ENCODE results near the gene ATG7.

The ATG7 gene

GRCh38 chr3:11273891-11274291 is 1.7 kb downstream of the ATG7 start:
- Mint-ChIP-seq H3K4me1 (ENCODE audit: low read depth) (peaks cover 54% of the 10 kb centered on the region), H3K36me3 (ENCODE audit: low read depth) (peaks cover 45% of the 10 kb centered on the region), H3K27me3 (ENCODE audit: low read depth) (no peaks in the 10 kb centered on the region), H3K27ac (peak overlapping the region; percentile 95), H3K4me3 (peak overlapping the region; percentile 92), H3K9me3 (peaks cover 13% of the 10 kb centered on the region)
- DNase-seq (ENCODE audit: low spot score): no peak

- Mint-ChIP-seq H3K4me1 (ENCODE audit: low read depth) (peaks cover 54% of the 10 kb centered on the region), H3K27ac (peak overlapping the region; percentile 74)
These were observed 2.5 kb downstream of the ATG7 start for GRCh38 chr3:11274566-11275142.

GRCh38 chr3:11275926-11276325 is 3.7 kb downstream of the ATG7 start:
- peaks cover 13% of the 10 kb centered on the region for H3K9me3 Mint-ChIP-seq
- no peak for DNase-seq (ENCODE audit: low spot score)
- no peaks in the 10 kb centered on the region for H3K27me3 Mint-ChIP-seq (ENCODE audit: low read depth)
- H3K4me1 Mint-ChIP-seq (ENCODE audit: low read depth): peaks cover 50% of the 10 kb centered on the region
- peaks cover 53% of the 10 kb centered on the region for H3K36me3 Mint-ChIP-seq (ENCODE audit: low read depth)
- H3K4me3 Mint-ChIP-seq: no peak overlapping the region
- H3K27ac Mint-ChIP-seq: no peak overlapping the region

More at GRCh38 chr3:11274566-11275142, 2.5 kb downstream of the ATG7 start:
- Mint-ChIP-seq H3K27me3 (ENCODE audit: low read depth) (no peaks in the 10 kb centered on the region), H3K9me3 (peaks cover 13% of the 10 kb centered on the region), H3K36me3 (ENCODE audit: low read depth) (peaks cover 47% of the 10 kb centered on the region), H3K4me3 (peak overlapping the region; percentile 48)
- DNase-seq (ENCODE audit: low spot score): no peak

GRCh38 chr3:11276901-11277300 is 4.7 kb downstream of the ATG7 start:
- Mint-ChIP-seq H3K9me3 (peaks cover 13% of the 10 kb centered on the region), H3K36me3 (ENCODE audit: low read depth) (peaks cover 56% of the 10 kb centered on the region), H3K4me3 (no peak overlapping the region), H3K27ac (no peak overlapping the region), H3K27me3 (ENCODE audit: low read depth) (no peaks in the 10 kb centered on the region), H3K4me1 (ENCODE audit: low read depth) (peaks cover 47% of the 10 kb centered on the region)
- DNase-seq (ENCODE audit: low spot score): no peak

- Mint-ChIP-seq H3K4me1 (ENCODE audit: low read depth) (peaks cover 14% of the 10 kb centered on the region), H3K27ac (peak overlapping the region; percentile 23), H3K4me3 (no peak overlapping the region), H3K36me3 (ENCODE audit: low read depth) (peaks cover 41% of the 10 kb centered on the region), H3K9me3 (no peaks in the 10 kb centered on the region), H3K27me3 (ENCODE audit: low read depth) (no peaks in the 10 kb centered on the region)
- no peak for DNase-seq (ENCODE audit: low spot score)
These were observed 10.3 kb downstream of the ATG7 start for GRCh38 chr3:11282250-11283138.

GRCh38 chr3:11283139-11283475 is 10.9 kb downstream of the ATG7 start:
- Mint-ChIP-seq H3K27me3 (ENCODE audit: low read depth) (no peaks in the 10 kb centered on the region), H3K27ac (no peak overlapping the region), H3K4me3 (no peak overlapping the region), H3K4me1 (ENCODE audit: low read depth) (peaks cover 18% of the 10 kb centered on the region), H3K9me3 (no peaks in the 10 kb centered on the region), H3K36me3 (ENCODE audit: low read depth) (peaks cover 37% of the 10 kb centered on the region)
- DNase-seq (ENCODE audit: low spot score): no peak

- DNase-seq (ENCODE audit: low spot score): no peak
- no peak overlapping the region for H3K27ac Mint-ChIP-seq
- H3K36me3 Mint-ChIP-seq (ENCODE audit: low read depth): peaks cover 32% of the 10 kb centered on the region
- no peak overlapping the region for H3K4me3 Mint-ChIP-seq
- no peaks in the 10 kb centered on the region for H3K9me3 Mint-ChIP-seq
- H3K27me3 Mint-ChIP-seq (ENCODE audit: low read depth): no peaks in the 10 kb centered on the region
- peaks cover 20% of the 10 kb centered on the region for H3K4me1 Mint-ChIP-seq (ENCODE audit: low read depth)
These were observed 11.8 kb downstream of the ATG7 start for GRCh38 chr3:11284011-11284410.

- Mint-ChIP-seq H3K4me1 (ENCODE audit: low read depth) (peaks cover 32% of the 10 kb centered on the region), H3K4me3 (no peak overlapping the region), H3K27me3 (ENCODE audit: low read depth) (no peaks in the 10 kb centered on the region), H3K9me3 (no peaks in the 10 kb centered on the region), H3K27ac (no peak overlapping the region), H3K36me3 (ENCODE audit: low read depth) (peaks cover 35% of the 10 kb centered on the region)
- DNase-seq (ENCODE audit: low spot score): no peak
These were observed 13.3 kb downstream of the ATG7 start for GRCh38 chr3:11285471-11285870.

GRCh38 chr3:11287404-11287803 is 15.2 kb downstream of the ATG7 start:
- no peak overlapping the region for H3K4me3 Mint-ChIP-seq
- no peaks in the 10 kb centered on the region for H3K27me3 Mint-ChIP-seq (ENCODE audit: low read depth)
- peaks cover 31% of the 10 kb centered on the region for H3K36me3 Mint-ChIP-seq (ENCODE audit: low read depth)
- DNase-seq (ENCODE audit: low spot score): no peak
- H3K9me3 Mint-ChIP-seq: no peaks in the 10 kb centered on the region
- peak overlapping the region; percentile 21 for H3K27ac Mint-ChIP-seq
- peaks cover 46% of the 10 kb centered on the region for H3K4me1 Mint-ChIP-seq (ENCODE audit: low read depth)

- Mint-ChIP-seq H3K4me3 (no peak overlapping the region), H3K27ac (no peak overlapping the region), H3K4me1 (ENCODE audit: low read depth) (peaks cover 49% of the 10 kb centered on the region), H3K9me3 (no peaks in the 10 kb centered on the region), H3K36me3 (ENCODE audit: low read depth) (peaks cover 35% of the 10 kb centered on the region), H3K27me3 (ENCODE audit: low read depth) (no peaks in the 10 kb centered on the region)
- DNase-seq (ENCODE audit: low spot score): no peak
These were observed 15.9 kb downstream of the ATG7 start for GRCh38 chr3:11288021-11288491.

GRCh38 chr3:11288786-11289637 is 16.8 kb downstream of the ATG7 start:
- peak overlapping the region; percentile 65 for H3K27ac Mint-ChIP-seq
- no peak for DNase-seq (ENCODE audit: low spot score)
- no peaks in the 10 kb centered on the region for H3K9me3 Mint-ChIP-seq
- peaks cover 31% of the 10 kb centered on the region for H3K36me3 Mint-ChIP-seq (ENCODE audit: low read depth)
- H3K27me3 Mint-ChIP-seq (ENCODE audit: low read depth): no peaks in the 10 kb centered on the region
- peaks cover 49% of the 10 kb centered on the region for H3K4me1 Mint-ChIP-seq (ENCODE audit: low read depth)
- peak overlapping the region; percentile 58 for H3K4me3 Mint-ChIP-seq

- Mint-ChIP-seq H3K27ac (peak overlapping the region; percentile 78), H3K27me3 (ENCODE audit: low read depth) (no peaks in the 10 kb centered on the region), H3K36me3 (ENCODE audit: low read depth) (peaks cover 29% of the 10 kb centered on the region), H3K4me1 (ENCODE audit: low read depth) (peaks cover 49% of the 10 kb centered on the region), H3K9me3 (no peaks in the 10 kb centered on the region), H3K4me3 (no peak overlapping the region)
- no peak for DNase-seq (ENCODE audit: low spot score)
These were observed 17.7 kb downstream of the ATG7 start for GRCh38 chr3:11289864-11290263.

GRCh38 chr3:11290743-11291680 is 18.8 kb downstream of the ATG7 start:
- Mint-ChIP-seq H3K4me3 (peak overlapping the region; percentile 69), H3K27ac (peak overlapping the region; percentile 96), H3K9me3 (no peaks in the 10 kb centered on the region), H3K36me3 (ENCODE audit: low read depth) (peaks cover 26% of the 10 kb centered on the region), H3K27me3 (ENCODE audit: low read depth) (no peaks in the 10 kb centered on the region), H3K4me1 (ENCODE audit: low read depth) (peaks cover 50% of the 10 kb centered on the region)
- peak; percentile 21 for DNase-seq (ENCODE audit: low spot score)
